GM12878 (cell line): ENCODE results near the gene ZNF618. TPM values are rescaled to one million over a fixed set of nuclear protein-coding genes. Genes with fewer than 3 reads are reported as not detected.

Experiments
- ATAC-seq: fragments of 200-7000 bp; cut with Tn5 transposase; 3 replicates; pipeline ENCODE4 v1.9.1; 2020; ENCODE audit warnings: mild to moderate bottlenecking, moderate library complexity
- BruUV-seq: library from RNA; stranded (reverse); fragments of 400-500 nt; replicated peaks from 2 replicates; lab custom pipeline; 2021; lab: Mats Ljungman, UMichigan
- CTCF ChIA-PET: fragments of 300-600 bp; sonication (Branson Sonifier 250); formaldehyde crosslinking; extraction: SDS; loops from one replicate; lab custom pipeline; 2021; ENCODE audit warnings: inconsistent platforms; lab: Yijun Ruan, JAX
- POLR2A ChIA-PET: fragments of 350-600 bp; formaldehyde crosslinking; extraction: SDS; loops from one replicate; lab custom pipeline; 2021; ENCODE audit warnings: inconsistent platforms; lab: Charles Lee
- RAD21 ChIA-PET: fragments of 300-600 bp; sonication (Branson Sonifier 250); formaldehyde crosslinking; loops from one replicate; lab custom pipeline; 2023; ENCODE audit warnings: antibody characterized with exemption; ENCODE audit not compliant: unreplicated experiment; lab: Charles Lee
- SMC1A ChIA-PET: fragments of 300-600 bp; sonication (Branson Sonifier 250); formaldehyde crosslinking; loops from one replicate; lab custom pipeline; 2023; ENCODE audit not compliant: unreplicated experiment, uncharacterized antibody; lab: Charles Lee
- DNase-seq: peaks from one replicate; pipeline ENCODE4 v3.0.0-alpha.2; 2011; ENCODE audit warnings: low read depth, low spot score
- FAIRE-seq: peaks from 3 replicates; lab custom pipeline; 2011; peaks lifted over from hg19 to GRCh38; lab: Jason Lieb, UNC
- H2AFZ ChIP-seq: 2 replicates; pipeline ENCODE4 v1.6.0; 2011; ENCODE audit warnings: low read depth, low read length, control low read depth; ENCODE audit not compliant: control insufficient read depth
- H3K27ac ChIP-seq: 2 replicates; pipeline ENCODE4 v1.5.1; 2011; ENCODE audit warnings: control low read depth; ENCODE audit not compliant: control insufficient read depth, insufficient read depth
- H3K27me3 ChIP-seq, 2 experiments: replicated peaks in 1 of 2; 2 replicates each; pipeline versions ENCODE4 v1.6.0 to v1.6.1; 2011; ENCODE audit warnings: low read length in 1 of 2; ENCODE audit not compliant: control insufficient read depth in 2 of 2, insufficient read depth in 2 of 2
- H3K36me3 ChIP-seq, 2 experiments: 2 replicates each; pipeline ENCODE4 v1.5.1; 2011; ENCODE audit warnings: low read length in 1 of 2; ENCODE audit not compliant: control insufficient read depth in 2 of 2, insufficient read depth in 2 of 2
- H3K4me1 ChIP-seq: 2 replicates; pipeline ENCODE4 v1.6.1; 2011; ENCODE audit warnings: mild to moderate bottlenecking, low read length, moderate library complexity, mixed read lengths; ENCODE audit not compliant: control insufficient read depth, insufficient read depth
- H3K4me2 ChIP-seq: 2 replicates; pipeline ENCODE4 v1.6.0; 2011; ENCODE audit warnings: control low read depth; ENCODE audit not compliant: control insufficient read depth, insufficient read depth
- H3K4me3 ChIP-seq: fragments of 200-600 bp; sonication (generic); 2 replicates; pipeline ENCODE4 v1.5.1; 2016
- H3K79me2 ChIP-seq: 2 replicates; pipeline ENCODE4 v1.6.0; 2011; ENCODE audit warnings: low read length; ENCODE audit not compliant: control insufficient read depth, insufficient read depth
- H3K9ac ChIP-seq: 2 replicates; pipeline ENCODE4 v1.8.0; 2011; ENCODE audit warnings: low read length, control low read depth, mixed read lengths; ENCODE audit not compliant: control insufficient read depth, insufficient read depth
- H3K9me3 ChIP-seq: replicated peaks from 3 replicates; pipeline ENCODE4 v1.5.1; 2011; ENCODE audit warnings: mild to moderate bottlenecking, low read length; ENCODE audit not compliant: control insufficient read depth, insufficient read depth
- H4K20me1 ChIP-seq: 2 replicates; pipeline ENCODE4 v1.6.0; 2011; ENCODE audit not compliant: control insufficient read depth, insufficient read depth
- ATF2 ChIP-seq: IDR thresholded peaks from 2 replicates; pipeline ENCODE4 v1.6.1; 2012; ENCODE audit warnings: low read length, inconsistent platforms
- CBX3 ChIP-seq: fragments of 200-600 bp; sonication (generic); IDR thresholded peaks from 2 replicates; pipeline ENCODE4 v1.6.1; 2016; ENCODE audit warnings: low read depth, borderline replicate concordance
- CHD4 ChIP-seq: fragments of 200-600 bp; sonication (generic); IDR thresholded peaks from 2 replicates; pipeline ENCODE4 v1.6.1; 2016; ENCODE audit warnings: mild to moderate bottlenecking
- EZH2 ChIP-seq: IDR thresholded peaks from 2 replicates; pipeline ENCODE4 v1.6.1; 2012; ENCODE audit warnings: low read depth, mild to moderate bottlenecking, control low read depth, inconsistent platforms, low read length, borderline replicate concordance; ENCODE audit not compliant: control insufficient read depth
- HSF1 ChIP-seq: fragments of 150-350 bp; IDR thresholded peaks from 2 replicates; pipeline ENCODE4 v1.6.1; 2014; ENCODE audit warnings: mild to moderate bottlenecking, low read depth, low read length
- MTA2 ChIP-seq: fragments of 450-650 bp; IDR thresholded peaks from 2 replicates; pipeline ENCODE4 v1.6.1; 2016; ENCODE audit warnings: low read depth, mild to moderate bottlenecking, moderate library complexity
- MYC ChIP-seq: IDR thresholded peaks from 2 replicates; pipeline ENCODE4 v1.6.1; 2011; ENCODE audit warnings: mild to moderate bottlenecking, low read length, moderate library complexity, inconsistent platforms; ENCODE audit not compliant: insufficient read depth, insufficient replicate concordance, insufficient read length, severe bottlenecking
- RAD21 ChIP-seq: IDR thresholded peaks from 2 replicates; pipeline ENCODE4 v1.6.1; 2011; ENCODE audit warnings: mild to moderate bottlenecking, low read depth, low read length, moderate library complexity; ENCODE audit not compliant: insufficient read depth
- RFX5 ChIP-seq: IDR thresholded peaks from 2 replicates; pipeline ENCODE4 v1.6.1; 2011; ENCODE audit warnings: low read depth, low read length, improper control_type of control experiment
- ZNF274 ChIP-seq: IDR thresholded peaks from one replicate; pipeline ENCODE4 v1.8.0; 2011; ENCODE audit not compliant: insufficient read length, insufficient read depth
- WGBS: methylation state at CpG from one replicate; pipeline ENCODE4 v1.1.6; 2016; ENCODE audit warnings: low lambda C conversion rate; ENCODE audit not compliant: insufficient replicate concordance, insufficient coverage; ENCODE audit errors: missing lambda C conversion rate; 5-methylcytosine and 5-hydroxymethylcytosine counted together
- in situ Hi-C: fragments of 300-500 bp; cut with MboI; formaldehyde crosslinking; loops from 9 replicates; pipeline ENCODE4 v1.14.3; 2018; ENCODE audit warnings: mixed read lengths
- intact Hi-C: fragments of 100-400 bp; cut with micrococcal nuclease; formaldehyde crosslinking; loops from one replicate; pipeline ENCODE4 v1.14.2; 2022; ENCODE audit not compliant: unreplicated experiment
- polyA plus RNA-seq, 11 experiments: library from polyadenylated mRNA; depleted of rRNA in 4 of 11; unstranded in 6 of 11; stranded (reverse) in 5 of 11; fragments of >200 nt; fragmentation: Nextera tagmentation in 4 of 11; fragmentation: Illumina TruSeq in 1 of 11; extraction: Ambion mirVana in 4 of 11; extraction: Trizol in 1 of 11; gene quantifications; 1 replicate in 1 of 11; 2 replicates in 10 of 11; pipeline versions ENCODE4 v1.2.1 to v1.2.3, GENCODE V29; 2011 to 2016; ENCODE audit warnings: inconsistent platforms in 2 of 11, missing spikeins in 2 of 11, low read depth in 1 of 11
- total RNA-seq, 4 experiments: library from RNA; depleted of rRNA in 3 of 4; stranded (reverse); fragments of >200 nt in 3 of 4; fragmentation: Illumina TruSeq in 1 of 4; extraction: Trizol in 1 of 4; gene quantifications; 2 replicates each; pipeline versions ENCODE4 v1.2.1 to v1.2.3, GENCODE V29; 2013 to 2021

Gene ZNF618
- total and polyA plus RNA-seq, 10 of the 15 experiments (the other 5 are each of a cell fraction or from before 2014, with no cell fraction given) = 0.01 to 0.24 (median 0.06) TPM; not detected in 2

GRCh38 chr9:113992994-113993393 lies 116.9 kb downstream of the ZNF618 start:
- H2AFZ ChIP-seq = no peak overlapping the region
- H3K4me3 ChIP-seq = no peak overlapping the region
- SMC1A ChIA-PET = no interaction called here
- H3K36me3 ChIP-seq = no peaks in the 10 kb centered on the region
- TF ChIP-seq RAD21 (no peak), CBX3 (no peak), ATF2 (no peak), EZH2 (no peak), RFX5 (no peak), MYC (no peak), CHD4 (no peak), HSF1 (no peak), ZNF274 (no peak), MTA2 (no peak)
- TF ChIP-seq, all 136 proteins: peak for 0
- BruUV-seq = no TSS peak
- DNase-seq (no peak), ATAC-seq (no peak), FAIRE-seq (no peak)
- no peak overlapping the region for H3K4me2 ChIP-seq
- no peaks in the 10 kb centered on the region for H3K4me1 ChIP-seq
- peaks cover 0 to 3% of the 10 kb centered on the region in 2 experiments; a peak in 1 of 4 replicates for H3K27me3 ChIP-seq
- no peaks in the 10 kb centered on the region for H4K20me1 ChIP-seq
- RAD21 ChIA-PET = no interaction called here
- no peak overlapping the region for H3K9ac ChIP-seq
- CTCF ChIA-PET = no interaction called here
- POLR2A ChIA-PET = no interaction called here
- H3K9me3 ChIP-seq = no peaks in the 10 kb centered on the region
- in situ Hi-C loops (no loop called here), intact Hi-C loops (no loop called here)
- H3K27ac ChIP-seq = no peak overlapping the region
- WGBS = 21% methylated on average over 6 of the region's 6 CpGs
- H3K79me2 ChIP-seq = no peaks in the 10 kb centered on the region
